Muscle of leg (tissue), 11 donors: ENCODE results near the gene C1QTNF8. TPM values are rescaled to one million over a fixed set of nuclear protein-coding genes. Genes with fewer than 3 reads are reported as not detected.

Source experiments
- DNase-seq: peaks from one replicate; pipeline ENCODE4 v3.0.0; 2013
- H3K27ac ChIP-seq: one replicate; pipeline ENCODE4 v1.5.1; 2013; ENCODE audit warnings: mild to moderate bottlenecking, low read length, control low read depth
- H3K27me3 ChIP-seq: one replicate; pipeline ENCODE4 v1.6.1; 2013; ENCODE audit warnings: low read length; ENCODE audit not compliant: control insufficient read depth, insufficient read depth
- H3K36me3 ChIP-seq: one replicate; pipeline ENCODE4 v1.6.1; 2013; ENCODE audit warnings: low read length; ENCODE audit not compliant: control insufficient read depth, insufficient read depth
- H3K4me1 ChIP-seq: one replicate; pipeline ENCODE4 v1.6.1; 2013; ENCODE audit warnings: low read length; ENCODE audit not compliant: control insufficient read depth, insufficient read depth
- H3K4me3 ChIP-seq: one replicate; pipeline ENCODE4 v1.5.1; 2013; ENCODE audit warnings: low read length, control low read depth
- H3K9me3 ChIP-seq: replicated peaks from 2 replicates; pipeline ENCODE4 v1.6.1; 2013; ENCODE audit warnings: low read depth, low read length; ENCODE audit not compliant: control insufficient read depth
- WGBS: methylation state at CpG from one replicate; pipeline ENCODE4 v1.1.5; 2013; ENCODE audit warnings: missing lambda C conversion rate; ENCODE audit not compliant: insufficient coverage; 5-methylcytosine and 5-hydroxymethylcytosine counted together
- polyA plus RNA-seq, 8 donors: library from polyadenylated mRNA; unstranded; fragments of 120-200 nt; gene quantifications; one replicate each; pipeline versions ENCODE4 v1.2.1 to v1.2.3, GENCODE V29; 2013; ENCODE audit warnings: inconsistent platforms in 1 of 8, low replicate concordance in 1 of 8; ENCODE audit not compliant: insufficient read length in 8 of 8, insufficient read depth in 1 of 8
- total RNA-seq: library from RNA; stranded (reverse); fragments of 120-200 nt; gene quantifications from one replicate; pipeline ENCODE4 v1.2.4, GENCODE V29; 2013

The C1QTNF8 gene
- total and polyA plus RNA-seq, 9 donors = not detected

DNA sequence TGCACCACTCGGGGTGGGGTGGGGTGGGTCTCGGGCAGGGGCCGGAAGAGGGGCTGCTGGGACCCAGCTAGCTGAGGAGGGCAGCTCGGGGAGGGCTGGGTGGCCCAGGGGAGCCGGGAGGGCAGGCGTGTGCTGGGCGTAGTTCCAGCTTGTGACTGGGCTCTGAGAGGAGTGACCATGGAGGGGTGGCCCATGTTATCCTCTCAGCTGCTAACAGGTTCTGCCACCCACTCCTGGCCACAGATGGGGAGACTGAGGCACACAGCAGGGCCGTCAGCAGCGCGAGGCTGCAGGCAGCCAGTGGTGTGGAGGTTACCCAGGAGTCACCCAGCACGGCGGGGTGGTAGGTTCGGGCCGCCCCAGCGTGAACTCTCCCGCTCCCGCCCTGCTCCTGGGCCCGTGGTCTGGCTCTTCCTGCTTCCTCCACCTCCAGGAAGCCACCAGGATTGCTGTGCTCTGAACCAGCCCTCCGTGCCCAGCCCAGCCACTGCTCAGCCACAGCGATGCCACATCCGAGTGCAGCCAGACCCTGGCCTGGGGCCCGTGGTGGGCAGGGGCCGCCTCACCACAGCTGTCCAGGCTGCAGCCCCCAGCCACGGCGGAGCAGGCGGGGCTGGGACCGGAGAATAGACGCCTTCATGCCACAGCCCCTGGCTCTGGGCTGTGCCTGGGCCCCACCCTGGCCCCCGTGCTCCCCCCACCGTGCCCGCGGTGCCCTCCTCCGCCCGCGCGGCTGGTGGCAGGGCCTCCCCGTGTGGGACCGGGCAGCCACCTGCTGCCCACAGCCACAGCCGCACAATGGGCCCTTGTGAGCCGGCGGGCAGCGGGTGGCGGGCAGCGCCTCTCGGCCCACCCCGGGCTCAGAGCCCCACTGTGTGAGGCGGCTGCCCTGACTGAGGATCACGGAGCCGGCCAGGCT is 49.8 kb downstream of the C1QTNF8 start:
- DNase-seq = peak; percentile 72
- no peaks in the 10 kb centered on the region for H3K36me3 ChIP-seq
- 66% methylated on average over 33 of the region's 49 CpGs for WGBS
- peaks cover 26% of the 10 kb centered on the region for H3K27me3 ChIP-seq
- H3K9me3 ChIP-seq = peaks cover 2% of the 10 kb centered on the region
- H3K4me1 ChIP-seq = peaks cover 87% of the 10 kb centered on the region
- peak overlapping the region; percentile 80 for H3K27ac ChIP-seq
- H3K4me3 ChIP-seq = no peak overlapping the region

- WGBS = 19% methylated on average over 31 of the region's 38 CpGs
- H3K4me1 ChIP-seq = peaks cover 79% of the 10 kb centered on the region
Observed at GRCh38 chr16:1045310-1045992, 50.6 kb downstream of the C1QTNF8 start.

GRCh38 chr16:1044460-1045309 is 51.4 kb downstream of the C1QTNF8 start:
- peaks cover 20% of the 10 kb centered on the region for H3K27me3 ChIP-seq
- peaks cover 71% of the 10 kb centered on the region for H3K4me1 ChIP-seq
- H3K9me3 ChIP-seq = peaks cover 2% of the 10 kb centered on the region
- H3K27ac ChIP-seq = peak overlapping the region; percentile 81
- whole genome bisulfite sequencing = 31% methylated on average over 36 of the region's 43 CpGs
- H3K4me3 ChIP-seq = no peak overlapping the region
- no peaks in the 10 kb centered on the region for H3K36me3 ChIP-seq
- peak; percentile 61 for DNase-seq

More at GRCh38 chr16:1045310-1045992, 50.6 kb downstream of the C1QTNF8 start:
- Histone ChIP-seq H3K4me3 (no peak overlapping the region), H3K27me3 (peaks cover 23% of the 10 kb centered on the region), H3K9me3 (peaks cover 2% of the 10 kb centered on the region), H3K27ac (peak overlapping the region; percentile 81), H3K36me3 (no peaks in the 10 kb centered on the region)
- peak; percentile 88 for DNase-seq

DNA sequence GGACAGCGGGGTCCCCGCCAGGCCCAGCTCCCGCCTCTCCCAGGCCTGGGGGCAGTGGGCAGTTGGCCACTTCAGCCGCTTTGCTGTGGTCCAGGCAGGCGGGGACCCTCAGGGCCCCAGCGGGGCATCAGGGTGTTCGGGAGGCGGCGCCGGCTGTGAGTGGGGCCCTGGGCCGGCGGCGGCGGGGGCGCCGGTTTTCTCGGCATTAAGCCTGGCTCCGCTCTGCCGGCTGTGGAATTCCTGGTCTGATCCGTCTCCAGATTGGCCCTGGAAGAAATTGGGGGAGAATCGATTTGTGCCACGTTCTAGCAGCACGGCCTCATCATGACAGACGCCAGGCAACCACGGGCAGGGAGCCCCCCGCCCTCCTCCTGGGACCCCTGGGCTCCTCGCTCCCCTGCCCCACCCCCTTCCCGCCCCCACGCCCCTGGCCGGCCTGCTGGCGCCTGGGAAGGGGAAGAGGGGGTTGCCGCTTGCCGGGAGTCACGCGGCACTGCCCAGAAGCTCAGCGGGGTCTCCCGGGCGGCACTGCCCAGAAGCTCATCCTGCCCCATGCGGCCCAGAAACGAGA is 52.1 kb downstream of the C1QTNF8 start:
- H3K4me1 ChIP-seq = peaks cover 64% of the 10 kb centered on the region
- DNase-seq = peak; percentile 76
- 14% methylated on average over 30 of the region's 40 CpGs for WGBS
- peak overlapping the region; percentile 15 for H3K4me3 ChIP-seq
- no peaks in the 10 kb centered on the region for H3K36me3 ChIP-seq
- H3K27me3 ChIP-seq = peaks cover 20% of the 10 kb centered on the region
- peaks cover 2% of the 10 kb centered on the region for H3K9me3 ChIP-seq
- H3K27ac ChIP-seq = peak overlapping the region; percentile 81

- H3K36me3 ChIP-seq = no peaks in the 10 kb centered on the region
- peaks cover 59% of the 10 kb centered on the region for H3K4me1 ChIP-seq
- DNase-seq = peak; percentile 89
- peaks cover 2% of the 10 kb centered on the region for H3K9me3 ChIP-seq
- H3K4me3 ChIP-seq = no peak overlapping the region
- WGBS = 12% methylated on average over 19 of the region's 19 CpGs
- H3K27ac ChIP-seq = peak overlapping the region; percentile 69
- H3K27me3 ChIP-seq = peaks cover 21% of the 10 kb centered on the region
Observed at GRCh38 chr16:1042866-1043265, 53.2 kb downstream of the C1QTNF8 start.

DNA sequence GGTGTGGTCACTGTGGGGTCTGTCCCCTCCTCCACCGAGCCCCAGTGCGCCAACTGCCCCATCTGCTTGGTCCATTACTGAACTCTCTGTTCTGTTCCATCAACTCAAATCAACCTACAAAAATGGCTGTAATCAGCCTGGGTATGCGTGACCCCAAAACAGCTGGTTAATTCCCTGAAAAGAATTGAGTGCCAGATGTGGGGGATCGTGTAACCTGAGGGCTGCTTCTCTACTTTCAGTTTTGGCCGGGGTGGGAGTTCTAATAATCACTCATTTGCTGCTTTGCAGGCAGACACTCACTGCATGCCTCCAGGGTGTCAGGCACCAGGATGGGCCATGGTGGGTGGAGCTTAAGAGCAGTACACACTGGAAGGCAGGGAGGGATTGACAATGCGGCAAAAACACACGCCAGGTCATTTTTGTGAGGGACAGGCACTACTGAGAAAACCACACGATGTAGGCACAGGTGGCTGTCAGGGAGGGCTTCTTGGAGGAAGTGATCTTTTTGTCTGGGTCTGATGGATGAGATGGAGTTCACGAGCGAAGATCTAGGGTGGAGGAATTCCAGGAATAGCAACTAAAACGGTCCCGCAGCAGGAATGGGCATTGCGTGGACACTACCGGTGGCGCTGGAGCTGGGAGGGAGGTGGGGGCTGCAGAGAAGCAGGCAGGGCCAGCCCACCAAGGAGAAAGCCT is 53.8 kb downstream of the C1QTNF8 start:
- H3K4me3 ChIP-seq = no peak overlapping the region
- 68% methylated on average over 13 of the region's 15 CpGs for WGBS
- peaks cover 58% of the 10 kb centered on the region for H3K4me1 ChIP-seq
- peak; percentile 68 for DNase-seq
- H3K27ac ChIP-seq = peak overlapping the region; percentile 69
- H3K27me3 ChIP-seq = peaks cover 23% of the 10 kb centered on the region
- peaks cover 2% of the 10 kb centered on the region for H3K9me3 ChIP-seq
- H3K36me3 ChIP-seq = no peaks in the 10 kb centered on the region

GRCh38 chr16:1040346-1040745 is 55.7 kb downstream of the C1QTNF8 start:
- DNase-seq = no peak
- Histone ChIP-seq H3K4me3 (no peak overlapping the region), H3K4me1 (peaks cover 58% of the 10 kb centered on the region), H3K36me3 (no peaks in the 10 kb centered on the region), H3K27ac (no peak overlapping the region), H3K27me3 (peaks cover 19% of the 10 kb centered on the region), H3K9me3 (peaks cover 2% of the 10 kb centered on the region)
- 83% methylated on average over 23 of the region's 29 CpGs for WGBS

DNA sequence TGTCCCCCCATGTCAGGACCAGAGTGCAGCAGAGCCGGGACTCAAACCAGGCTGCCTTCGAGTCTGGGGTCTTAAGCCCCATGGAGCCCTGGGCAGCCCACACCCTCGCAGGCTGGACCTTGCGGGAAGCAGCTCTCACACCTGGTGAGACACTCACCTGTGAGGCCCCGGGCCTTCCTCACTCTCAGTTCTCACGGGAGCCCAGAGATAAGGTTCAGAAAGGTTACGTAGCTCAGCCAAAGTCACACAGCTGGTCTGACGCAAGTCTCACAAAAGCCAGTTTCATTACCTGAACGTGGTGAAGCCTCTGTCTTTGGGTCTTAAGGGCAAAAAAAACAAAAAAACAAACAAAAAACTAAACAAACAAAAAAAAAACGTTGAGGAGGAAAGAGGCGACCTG is 56.3 kb downstream of the C1QTNF8 start:
- DNase-seq = no peak
- Histone ChIP-seq H3K27me3 (peaks cover 16% of the 10 kb centered on the region), H3K4me3 (no peak overlapping the region), H3K4me1 (peaks cover 58% of the 10 kb centered on the region), H3K36me3 (no peaks in the 10 kb centered on the region), H3K9me3 (peaks cover 2% of the 10 kb centered on the region), H3K27ac (no peak overlapping the region)
- whole genome bisulfite sequencing = 77% methylated on average over 6 of the region's 11 CpGs

GRCh38 chr16:1038932-1039331 is 57.1 kb downstream of the C1QTNF8 start:
- Histone ChIP-seq H3K4me1 (peaks cover 55% of the 10 kb centered on the region), H3K4me3 (no peak overlapping the region), H3K36me3 (no peaks in the 10 kb centered on the region), H3K27me3 (peaks cover 10% of the 10 kb centered on the region), H3K9me3 (peaks cover 2% of the 10 kb centered on the region), H3K27ac (no peak overlapping the region)
- WGBS = 88% methylated on average over 12 of the region's 12 CpGs
- DNase-seq = no peak
